Dedifferentiated amniotic fluid mesenchymal stem cell (primary cell): Measurements from ENCODE around the gene TMEM44.

ENCODE experiments used
- DNase-seq: peaks from one replicate; pipeline ENCODE4 v3.0.0-alpha.2; 2016; ENCODE audit errors: extremely low spot score

Gene TMEM44

GRCh38 chr3:194633349-194634004 is at the start of gene TMEM44:
Gene TMEM44 (minus strand): TSS chr3:194633419. CDS start chr3:194633215, 204 bp downstream.
- peak; percentile 54 for DNase-seq

- peak; percentile 88 for DNase-seq
These were observed 49.6 kb upstream of the TMEM44 start for GRCh38 chr3:194682694-194683310.

- no peak for DNase-seq
These were observed 49.0 kb upstream of the TMEM44 start for GRCh38 chr3:194682189-194682693.

GRCh38 chr3:194680888-194681615 is 47.8 kb upstream of the TMEM44 start:
- DNase-seq, result no peak

GRCh38 chr3:194676471-194676870 is 43.3 kb upstream of the TMEM44 start:
- no peak for DNase-seq

GRCh38 chr3:194675680-194676079 is 42.5 kb upstream of the TMEM44 start:
- no peak for DNase-seq

GRCh38 chr3:194675081-194675640 is 41.9 kb upstream of the TMEM44 start:
- no peak for DNase-seq

- DNase-seq, result no peak
These were observed 40.5 kb upstream of the TMEM44 start for GRCh38 chr3:194673761-194674160.

GRCh38 chr3:194672876-194673275 is 39.7 kb upstream of the TMEM44 start:
- no peak for DNase-seq

- DNase-seq, result peak; percentile 98
These were observed 38.9 kb upstream of the TMEM44 start, which contains the start of gene LSG1 for GRCh38 chr3:194671900-194672808. Gene LSG1 (minus strand): TSS chr3:194672191. CDS start chr3:194672162, 29 bp downstream.

GRCh38 chr3:194671511-194671899 is 38.3 kb upstream of the TMEM44 start:
- DNase-seq, result peak; percentile 45

GRCh38 chr3:194667363-194667762 is 34.1 kb upstream of the TMEM44 start:
- DNase-seq, result no peak

GRCh38 chr3:194664857-194665256 is 31.6 kb upstream of the TMEM44 start:
- DNase-seq, result no peak

- DNase-seq, result no peak
These were observed 28.7 kb upstream of the TMEM44 start for GRCh38 chr3:194661946-194662345.

- DNase-seq, result no peak
These were observed 28.2 kb upstream of the TMEM44 start for GRCh38 chr3:194661374-194661773.

GRCh38 chr3:194659778-194660177 is 26.6 kb upstream of the TMEM44 start:
- DNase-seq, result no peak

GRCh38 chr3:194658477-194659242 is 25.4 kb upstream of the TMEM44 start:
- no peak for DNase-seq

GRCh38 chr3:194657439-194657838 is 24.2 kb upstream of the TMEM44 start:
- DNase-seq, result no peak

GRCh38 chr3:194654443-194654842 is 21.2 kb upstream of the TMEM44 start:
- no peak for DNase-seq

GRCh38 chr3:194647747-194648146 is 14.5 kb upstream of the TMEM44 start:
- no peak for DNase-seq
